Fibroblast of lung (primary cell): ENCODE results near the gene MAPT. TPM values are rescaled to one million over a fixed set of nuclear protein-coding genes. Genes with fewer than 3 reads are reported as not detected.

ENCODE experiments used
- DNase-seq, 2 donors: peaks; one replicate each; pipeline versions ENCODE4 v3.0.0 to v3.0.0-alpha.2; 2010; ENCODE audit warnings: low read depth in 2 of 2
- H2AFZ ChIP-seq: 2 replicates; pipeline ENCODE4 v1.5.1; 2012; ENCODE audit warnings: low read length, control low read depth, inconsistent platforms
- H3K27ac ChIP-seq: 2 replicates; pipeline ENCODE4 v1.5.1; 2011; ENCODE audit warnings: low read length, control low read depth; ENCODE audit not compliant: insufficient read depth
- H3K27me3 ChIP-seq: 2 replicates; pipeline ENCODE4 v1.5.1; 2011; ENCODE audit warnings: mild to moderate bottlenecking, low read length; ENCODE audit not compliant: control insufficient read depth, insufficient read depth
- H3K36me3 ChIP-seq: 2 replicates; pipeline ENCODE4 v1.5.1; 2011; ENCODE audit warnings: low read length; ENCODE audit not compliant: control insufficient read depth, insufficient read depth
- H3K4me1 ChIP-seq: 2 replicates; pipeline ENCODE4 v1.5.1; 2011; ENCODE audit warnings: low read length; ENCODE audit not compliant: control insufficient read depth, insufficient read depth; ENCODE audit errors: extremely low read depth
- H3K4me2 ChIP-seq: 2 replicates; pipeline ENCODE4 v1.5.1; 2011; ENCODE audit warnings: low read length, control low read depth; ENCODE audit not compliant: insufficient read depth; ENCODE audit errors: extremely low read depth
- H3K4me3 ChIP-seq, 4 experiments: fragments of 200-600 bp in 1 of 4; sonication (generic) in 1 of 4; replicated peaks in 1 of 4; 2 replicates each; pipeline ENCODE4 v1.5.1; 2011 to 2016; ENCODE audit warnings: low read length in 4 of 4, low read depth in 3 of 4, mild to moderate bottlenecking in 3 of 4, control low read depth in 2 of 4, inconsistent platforms in 1 of 4, mixed read lengths in 1 of 4; ENCODE audit not compliant: insufficient read depth in 1 of 4; ENCODE audit errors: control extremely low read depth in 1 of 4
- H3K79me2 ChIP-seq: 2 replicates; pipeline ENCODE4 v1.5.1; 2012; ENCODE audit warnings: mild to moderate bottlenecking, low read length, inconsistent platforms; ENCODE audit not compliant: control insufficient read depth, insufficient read depth
- H3K9ac ChIP-seq: 2 replicates; pipeline ENCODE4 v1.5.1; 2011; ENCODE audit warnings: mild to moderate bottlenecking, low read length, control low read depth; ENCODE audit not compliant: insufficient read depth
- H3K9me3 ChIP-seq: 2 replicates; pipeline ENCODE4 v1.5.1; 2012; ENCODE audit warnings: low read depth, low read length; ENCODE audit not compliant: control insufficient read depth, insufficient read depth
- H4K20me1 ChIP-seq: 2 replicates; pipeline ENCODE4 v1.5.1; 2011; ENCODE audit warnings: low read length; ENCODE audit not compliant: control insufficient read depth, insufficient read depth; ENCODE audit errors: extremely low read depth
- EZH2 ChIP-seq: IDR thresholded peaks from 2 replicates; pipeline ENCODE4 v1.5.1; 2012; ENCODE audit warnings: low read length, control low read depth, mild to moderate bottlenecking; ENCODE audit errors: missing control alignments
- polyA plus RNA-seq, 2 donors: library from polyadenylated mRNA; depleted of rRNA in 1 of 2; stranded (reverse) in 1 of 2; unstranded in 1 of 2; fragments of >200 nt; gene quantifications; 2 replicates each; pipeline ENCODE4 v1.2.1, GENCODE V29; 2011 to 2012; ENCODE audit warnings: missing spikeins in 1 of 2
- total RNA-seq: library from RNA; depleted of rRNA; stranded (reverse); fragments of >200 nt; gene quantifications from 2 replicates; pipeline ENCODE4 v1.2.1, GENCODE V29; 2014
- TF ChIP-seq, protein P1 (sequence below), 2 donors: IDR thresholded peaks in 1 of 2; conservative IDR thresholded peaks in 1 of 2; 1 replicate in 1 of 2; 2 replicates in 1 of 2; pipeline ENCODE4 v1.5.1; 2011 to 2012; ENCODE audit warnings: low read length in 2 of 2, control low read depth in 1 of 2, inconsistent platforms in 1 of 2, low read depth in 1 of 2, mild to moderate bottlenecking in 1 of 2

MAPT gene
- total and polyA plus RNA-seq, 2 donors (not counting 1 experiment from before 2014, with no cell fraction given): 0.09 to 0.50 TPM

- TF ChIP-seq, protein P1, sequence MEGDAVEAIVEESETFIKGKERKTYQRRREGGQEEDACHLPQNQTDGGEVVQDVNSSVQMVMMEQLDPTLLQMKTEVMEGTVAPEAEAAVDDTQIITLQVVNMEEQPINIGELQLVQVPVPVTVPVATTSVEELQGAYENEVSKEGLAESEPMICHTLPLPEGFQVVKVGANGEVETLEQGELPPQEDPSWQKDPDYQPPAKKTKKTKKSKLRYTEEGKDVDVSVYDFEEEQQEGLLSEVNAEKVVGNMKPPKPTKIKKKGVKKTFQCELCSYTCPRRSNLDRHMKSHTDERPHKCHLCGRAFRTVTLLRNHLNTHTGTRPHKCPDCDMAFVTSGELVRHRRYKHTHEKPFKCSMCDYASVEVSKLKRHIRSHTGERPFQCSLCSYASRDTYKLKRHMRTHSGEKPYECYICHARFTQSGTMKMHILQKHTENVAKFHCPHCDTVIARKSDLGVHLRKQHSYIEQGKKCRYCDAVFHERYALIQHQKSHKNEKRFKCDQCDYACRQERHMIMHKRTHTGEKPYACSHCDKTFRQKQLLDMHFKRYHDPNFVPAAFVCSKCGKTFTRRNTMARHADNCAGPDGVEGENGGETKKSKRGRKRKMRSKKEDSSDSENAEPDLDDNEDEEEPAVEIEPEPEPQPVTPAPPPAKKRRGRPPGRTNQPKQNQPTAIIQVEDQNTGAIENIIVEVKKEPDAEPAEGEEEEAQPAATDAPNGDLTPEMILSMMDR (conservative IDR thresholded peaks at IDR 0.05 in 1 of 2, IDR thresholded peaks at IDR 0.05 in 1 of 2; ENCODE audit: low read depth in 1 of 2, low read length in 2 of 2): no peak
- H3K79me2 ChIP-seq: no peaks in the 10 kb centered on the region
- no peak for DNase-seq
- H3K27me3 ChIP-seq: peaks cover 17% of the 10 kb centered on the region
- no peak overlapping the region for H3K27ac ChIP-seq
- no peaks in the 10 kb centered on the region for H3K36me3 ChIP-seq
- H3K4me2 ChIP-seq: no peak overlapping the region
- no peaks in the 10 kb centered on the region for H3K4me1 ChIP-seq
- H2AFZ ChIP-seq: no peak overlapping the region
- no peak overlapping the region for H3K9ac ChIP-seq
- no peaks in the 10 kb centered on the region for H4K20me1 ChIP-seq
- H3K9me3 ChIP-seq: no peaks in the 10 kb centered on the region
- H3K4me3 ChIP-seq: no peak overlapping the region
Measured at GRCh38 chr17:45906237-45906636, 11.9 kb downstream of the MAPT start.

- H3K27me3 ChIP-seq: peaks cover 17% of the 10 kb centered on the region
Measured at GRCh38 chr17:45906927-45907622, 12.7 kb downstream of the MAPT start.

DNA sequence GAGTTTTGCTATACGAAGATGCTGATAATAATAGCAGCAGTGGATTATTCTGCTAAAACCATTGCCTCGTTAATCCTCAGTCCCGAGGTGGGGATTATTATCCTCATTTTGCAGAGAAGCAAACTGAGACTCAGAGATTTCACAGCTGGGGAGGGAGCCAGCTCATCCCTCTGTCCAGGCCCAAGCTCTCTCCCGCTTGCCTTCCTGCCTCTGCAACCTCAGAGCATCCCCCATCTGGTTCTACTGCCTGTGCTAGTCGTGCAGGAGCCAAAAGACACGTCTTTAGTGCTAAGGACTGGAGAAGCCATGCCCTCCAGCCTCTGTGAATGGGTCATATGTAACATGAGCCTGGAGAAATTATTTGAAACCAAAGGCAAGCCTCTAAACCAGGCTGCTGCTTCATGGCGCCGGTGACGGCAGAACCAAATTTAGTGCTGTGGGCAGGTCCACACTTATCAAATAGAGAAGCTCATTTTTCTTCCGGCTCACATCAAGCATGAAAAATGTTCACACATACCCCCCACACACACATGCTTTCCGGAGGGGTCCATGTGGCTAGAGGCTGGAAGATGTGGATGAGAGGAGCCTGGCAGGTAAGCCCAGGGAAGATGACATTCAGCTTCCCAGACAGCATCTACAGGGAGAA lies 13.5 kb downstream of the MAPT start:
- H3K4me3 ChIP-seq: no peak overlapping the region
- no peak for DNase-seq

More at GRCh38 chr17:45906927-45907622, 12.7 kb downstream of the MAPT start:
- Histone ChIP-seq H3K4me3 (no peak overlapping the region), H3K4me2 (no peak overlapping the region), H3K36me3 (no peaks in the 10 kb centered on the region), H3K9me3 (no peaks in the 10 kb centered on the region), H2AFZ (no peak overlapping the region), H4K20me1 (no peaks in the 10 kb centered on the region), H3K27ac (no peak overlapping the region), H3K4me1 (no peaks in the 10 kb centered on the region), H3K9ac (no peak overlapping the region), H3K79me2 (no peaks in the 10 kb centered on the region)
- TF ChIP-seq EZH2: no peak
- TF ChIP-seq, protein P1 (conservative IDR thresholded peaks at IDR 0.05 in 1 of 2, IDR thresholded peaks at IDR 0.05 in 1 of 2; ENCODE audit: low read depth in 1 of 2, low read length in 2 of 2): no peak
- no peak for DNase-seq

More for the DNA sequence above, 13.5 kb downstream of the MAPT start:
- Histone ChIP-seq H3K79me2 (no peaks in the 10 kb centered on the region), H3K27ac (no peak overlapping the region), H3K4me2 (no peak overlapping the region), H2AFZ (no peak overlapping the region), H3K4me1 (no peaks in the 10 kb centered on the region), H3K27me3 (peaks cover 17% of the 10 kb centered on the region), H3K36me3 (no peaks in the 10 kb centered on the region), H3K9me3 (no peaks in the 10 kb centered on the region), H3K9ac (no peak overlapping the region), H4K20me1 (no peaks in the 10 kb centered on the region)
- TF ChIP-seq, protein P1 (conservative IDR thresholded peaks at IDR 0.05 in 1 of 2, IDR thresholded peaks at IDR 0.05 in 1 of 2; ENCODE audit: low read depth in 1 of 2, low read length in 2 of 2): no peak
- no peak for TF ChIP-seq EZH2
